Measurements from ENCODE around the gene KIF4B. TPM values are rescaled to one million over a fixed set of nuclear protein-coding genes. Genes with fewer than 3 reads are reported as not detected.
"Not testable (repeated sequence)": the region's sequence is repeated elsewhere in the genome, so short reads cannot be mapped to it uniquely, and the experiment has no call there.

KIF4B gene
- total RNA-seq, 1 donor from 2014 or later, result not detected

DNA sequence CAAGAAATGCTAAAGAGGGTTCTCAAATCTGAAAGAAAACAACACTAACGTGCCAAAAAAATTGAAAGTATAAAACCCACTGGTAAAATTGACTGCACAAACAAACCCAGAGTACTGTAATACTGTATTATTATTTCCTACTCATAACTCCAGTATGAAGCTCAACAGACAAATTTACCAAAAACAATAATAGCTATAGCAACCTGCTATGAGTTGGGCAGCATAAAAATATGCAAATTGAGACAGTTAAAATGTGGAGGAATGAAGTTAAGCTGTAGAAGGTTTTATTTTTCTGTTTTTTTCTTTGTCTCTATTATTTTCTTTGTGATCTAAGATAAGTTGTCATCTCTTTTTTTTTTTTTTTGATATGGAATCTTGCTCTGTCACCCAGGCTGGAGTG lies 15.7 kb downstream of the KIF4B start:
- H3K4me1 Mint-ChIP-seq (ENCODE audit: unreplicated experiment), result no peaks in the 10 kb centered on the region
- H3K36me3 Mint-ChIP-seq (ENCODE audit: unreplicated experiment), result no peaks in the 10 kb centered on the region
- H3K27me3 Mint-ChIP-seq (ENCODE audit: unreplicated experiment), result peaks cover 12% of the 10 kb centered on the region
- peaks cover 10% of the 10 kb centered on the region for H3K9me3 Mint-ChIP-seq (ENCODE audit: unreplicated experiment)
- H3K27ac Mint-ChIP-seq (ENCODE audit: unreplicated experiment), result no peak overlapping the region
- no peak overlapping the region for H3K4me3 Mint-ChIP-seq (ENCODE audit: unreplicated experiment)
- TF ChIP-seq, protein P1, sequence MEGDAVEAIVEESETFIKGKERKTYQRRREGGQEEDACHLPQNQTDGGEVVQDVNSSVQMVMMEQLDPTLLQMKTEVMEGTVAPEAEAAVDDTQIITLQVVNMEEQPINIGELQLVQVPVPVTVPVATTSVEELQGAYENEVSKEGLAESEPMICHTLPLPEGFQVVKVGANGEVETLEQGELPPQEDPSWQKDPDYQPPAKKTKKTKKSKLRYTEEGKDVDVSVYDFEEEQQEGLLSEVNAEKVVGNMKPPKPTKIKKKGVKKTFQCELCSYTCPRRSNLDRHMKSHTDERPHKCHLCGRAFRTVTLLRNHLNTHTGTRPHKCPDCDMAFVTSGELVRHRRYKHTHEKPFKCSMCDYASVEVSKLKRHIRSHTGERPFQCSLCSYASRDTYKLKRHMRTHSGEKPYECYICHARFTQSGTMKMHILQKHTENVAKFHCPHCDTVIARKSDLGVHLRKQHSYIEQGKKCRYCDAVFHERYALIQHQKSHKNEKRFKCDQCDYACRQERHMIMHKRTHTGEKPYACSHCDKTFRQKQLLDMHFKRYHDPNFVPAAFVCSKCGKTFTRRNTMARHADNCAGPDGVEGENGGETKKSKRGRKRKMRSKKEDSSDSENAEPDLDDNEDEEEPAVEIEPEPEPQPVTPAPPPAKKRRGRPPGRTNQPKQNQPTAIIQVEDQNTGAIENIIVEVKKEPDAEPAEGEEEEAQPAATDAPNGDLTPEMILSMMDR (IDR thresholded peaks at IDR 0.05), result no peak
- no peak for DNase-seq (ENCODE audit: extremely low spot score, unreplicated experiment)

DNA sequence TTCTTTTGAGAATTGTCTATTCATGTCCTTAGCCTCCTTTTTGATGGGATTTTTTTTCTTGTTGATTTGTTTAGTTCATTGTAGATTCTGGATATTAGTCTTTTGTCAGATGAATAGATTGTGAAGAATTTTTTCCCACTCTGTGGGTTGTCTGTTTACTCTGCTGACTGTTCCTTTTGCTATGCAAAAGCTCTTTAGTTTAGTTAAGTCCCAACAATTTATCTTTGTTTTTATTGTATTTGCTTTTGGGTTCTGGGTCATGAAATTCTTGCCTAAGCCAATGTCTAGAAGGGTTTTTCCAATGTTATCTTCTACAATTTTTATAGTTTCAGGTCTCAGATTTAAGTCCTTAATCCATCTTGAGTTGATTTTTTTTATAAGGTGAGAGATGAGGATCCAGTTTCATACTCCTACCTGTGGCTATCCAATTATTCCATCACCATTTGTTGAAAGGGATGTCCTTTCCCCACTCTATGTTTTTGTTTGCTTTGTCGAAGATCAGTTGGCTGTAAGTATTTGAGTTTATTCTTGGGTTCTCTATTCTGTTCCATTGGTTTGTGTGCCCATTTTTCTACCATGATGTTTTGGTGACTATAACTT lies 20.7 kb downstream of the KIF4B start:
- H3K27ac Mint-ChIP-seq (ENCODE audit: unreplicated experiment); H3K4me3 Mint-ChIP-seq (ENCODE audit: unreplicated experiment); H3K36me3 Mint-ChIP-seq (ENCODE audit: unreplicated experiment); H3K9me3 Mint-ChIP-seq (ENCODE audit: unreplicated experiment); DNase-seq (ENCODE audit: extremely low spot score, unreplicated experiment); H3K4me1 Mint-ChIP-seq (ENCODE audit: unreplicated experiment): not testable (repeated sequence)
- peaks cover 21% of the 10 kb centered on the region for H3K27me3 Mint-ChIP-seq (ENCODE audit: unreplicated experiment)

DNA sequence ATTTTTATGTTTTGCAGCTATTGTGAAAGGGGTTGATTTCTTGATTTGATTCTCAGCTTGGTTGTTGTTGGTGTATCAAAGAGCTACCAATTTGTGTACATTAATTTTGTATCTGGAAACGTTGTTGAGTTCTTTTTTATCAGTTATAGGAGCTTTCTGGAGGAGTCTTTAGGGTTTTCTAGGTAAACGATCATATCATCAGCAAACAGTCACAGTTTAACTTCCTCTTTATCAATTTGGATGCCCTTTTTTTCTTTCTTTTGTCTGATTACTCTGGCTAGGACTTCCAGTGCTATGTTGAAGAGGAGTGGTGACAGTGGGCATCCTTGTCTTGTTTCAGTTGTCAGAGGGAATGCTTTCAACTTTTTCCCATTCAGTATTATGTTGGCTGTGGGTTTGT lies 21.5 kb downstream of the KIF4B start:
- not testable (repeated sequence) for H3K9me3 Mint-ChIP-seq (ENCODE audit: unreplicated experiment); H3K4me3 Mint-ChIP-seq (ENCODE audit: unreplicated experiment); H3K36me3 Mint-ChIP-seq (ENCODE audit: unreplicated experiment); H3K4me1 Mint-ChIP-seq (ENCODE audit: unreplicated experiment); DNase-seq (ENCODE audit: extremely low spot score, unreplicated experiment); H3K27ac Mint-ChIP-seq (ENCODE audit: unreplicated experiment)
- peaks cover 21% of the 10 kb centered on the region for H3K27me3 Mint-ChIP-seq (ENCODE audit: unreplicated experiment)

DNA sequence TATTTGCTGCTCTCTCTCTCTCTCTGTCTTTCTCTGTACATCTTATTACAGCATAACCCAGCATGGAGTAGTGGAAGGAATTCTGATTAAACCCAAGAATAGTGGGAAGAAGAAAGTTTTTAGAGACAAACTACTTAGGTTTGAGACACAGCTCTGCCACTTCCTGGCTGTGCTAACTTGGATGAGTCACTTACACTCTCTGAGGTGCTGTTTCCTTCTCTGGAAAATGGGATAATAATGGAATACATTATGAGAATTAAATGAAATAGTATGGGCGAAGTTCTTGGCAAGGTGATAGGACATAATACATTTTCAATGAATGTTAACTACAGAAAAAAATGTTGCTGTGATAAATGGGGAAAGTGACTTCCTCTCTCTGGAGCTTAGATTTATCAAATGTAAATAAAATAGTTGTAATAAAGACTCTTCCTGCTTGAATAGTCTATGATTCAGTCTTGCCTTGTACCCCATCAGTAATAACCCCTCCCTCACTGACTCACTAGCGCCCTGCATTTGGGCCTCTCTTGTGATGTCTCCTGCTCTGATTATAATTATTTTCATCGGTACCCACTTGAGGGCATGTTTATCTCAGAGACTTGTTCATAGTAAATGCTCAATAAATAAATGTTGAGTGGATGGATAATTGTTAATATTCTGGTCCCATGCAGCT lies 27.6 kb downstream of the KIF4B start:
- Mint-ChIP-seq H3K4me1 (ENCODE audit: unreplicated experiment) (no peaks in the 10 kb centered on the region), H3K4me3 (ENCODE audit: unreplicated experiment) (no peak overlapping the region), H3K27ac (ENCODE audit: unreplicated experiment) (no peak overlapping the region), H3K36me3 (ENCODE audit: unreplicated experiment) (no peaks in the 10 kb centered on the region), H3K9me3 (ENCODE audit: unreplicated experiment) (no peaks in the 10 kb centered on the region), H3K27me3 (ENCODE audit: unreplicated experiment) (peaks cover 33% of the 10 kb centered on the region)
- TF ChIP-seq, protein P1 (IDR thresholded peaks at IDR 0.05), result no peak
- no peak for DNase-seq (ENCODE audit: extremely low spot score, unreplicated experiment)

DNA sequence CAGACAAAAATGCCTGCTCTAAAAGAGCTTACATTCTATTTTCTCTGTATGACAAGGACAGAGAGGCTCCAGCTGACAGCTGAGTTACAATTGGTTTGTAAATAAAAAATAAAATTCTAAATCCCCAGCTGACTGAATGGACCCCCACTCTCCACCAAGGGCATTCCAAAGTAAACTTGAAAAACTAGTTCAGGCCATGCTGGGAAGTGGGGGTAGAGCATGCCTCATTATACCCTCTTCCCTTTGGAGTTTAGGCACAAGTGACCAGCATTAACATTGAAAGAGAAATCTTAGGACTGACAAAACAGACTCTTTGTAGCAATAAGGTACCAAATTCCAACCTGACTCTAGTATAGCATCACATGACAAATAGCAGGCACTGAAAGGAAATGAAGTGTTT lies 31.0 kb downstream of the KIF4B start:
- no peak for DNase-seq (ENCODE audit: extremely low spot score, unreplicated experiment)
- H3K4me1 Mint-ChIP-seq (ENCODE audit: unreplicated experiment), result no peaks in the 10 kb centered on the region
- no peak overlapping the region for H3K27ac Mint-ChIP-seq (ENCODE audit: unreplicated experiment)
- no peaks in the 10 kb centered on the region for H3K9me3 Mint-ChIP-seq (ENCODE audit: unreplicated experiment)
- TF ChIP-seq, protein P1 (IDR thresholded peaks at IDR 0.05), result no peak
- no peaks in the 10 kb centered on the region for H3K36me3 Mint-ChIP-seq (ENCODE audit: unreplicated experiment)
- H3K27me3 Mint-ChIP-seq (ENCODE audit: unreplicated experiment), result peaks cover 24% of the 10 kb centered on the region
- no peak overlapping the region for H3K4me3 Mint-ChIP-seq (ENCODE audit: unreplicated experiment)

DNA sequence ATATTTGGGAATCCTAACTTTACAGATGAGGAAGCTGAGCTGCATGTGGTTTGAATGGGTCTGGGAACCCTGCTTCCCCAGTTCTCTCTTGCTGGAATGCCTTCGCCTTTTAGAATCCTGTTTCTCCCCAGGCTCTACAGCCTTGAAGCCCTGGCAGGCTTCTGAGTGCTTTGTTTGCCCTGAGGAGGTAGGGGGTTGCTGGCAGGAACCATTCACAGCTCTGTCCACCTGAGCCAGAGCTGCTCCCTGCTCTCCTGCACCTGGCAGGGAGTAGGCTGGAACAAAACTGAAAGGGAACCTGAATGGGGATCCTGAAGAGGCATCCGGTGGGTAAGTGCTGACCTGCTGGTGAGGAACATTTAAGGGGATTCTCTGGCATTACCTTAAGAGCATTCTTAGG lies 33.0 kb downstream of the KIF4B start:
- Mint-ChIP-seq H3K9me3 (ENCODE audit: unreplicated experiment) (no peaks in the 10 kb centered on the region), H3K27ac (ENCODE audit: unreplicated experiment) (no peak overlapping the region), H3K4me3 (ENCODE audit: unreplicated experiment) (no peak overlapping the region), H3K36me3 (ENCODE audit: unreplicated experiment) (no peaks in the 10 kb centered on the region), H3K4me1 (ENCODE audit: unreplicated experiment) (no peaks in the 10 kb centered on the region), H3K27me3 (ENCODE audit: unreplicated experiment) (peaks cover 25% of the 10 kb centered on the region)
- TF ChIP-seq, protein P1 (IDR thresholded peaks at IDR 0.05), result no peak
- no peak for DNase-seq (ENCODE audit: extremely low spot score, unreplicated experiment)
